SHP77 (cell line): Measurements from ENCODE around the gene ROCK1.

Experiments
- DNase-seq, 2 experiments: peaks; one replicate each; lab custom pipeline; 2025; lab: John Stamatoyannopoulos, UW

The ROCK1 gene

GRCh38 chr18:21105936-21106335 is 5.7 kb downstream of the ROCK1 start:
- no peak for DNase-seq

- DNase-seq = no peak
Observed at GRCh38 chr18:21101172-21101571, 10.4 kb downstream of the ROCK1 start.

- no peak for DNase-seq
Observed at GRCh38 chr18:21100678-21101077, 10.9 kb downstream of the ROCK1 start.

GRCh38 chr18:21100146-21100545 is 11.5 kb downstream of the ROCK1 start:
- DNase-seq = no peak

- no peak for DNase-seq
Observed at GRCh38 chr18:21099442-21099841, 12.2 kb downstream of the ROCK1 start.

- no peak for DNase-seq
Observed at GRCh38 chr18:21096760-21097159, 14.9 kb downstream of the ROCK1 start.

GRCh38 chr18:21093133-21093532 is 18.5 kb downstream of the ROCK1 start:
- DNase-seq = no peak

- DNase-seq = no peak
Observed at GRCh38 chr18:21090680-21091079, 20.9 kb downstream of the ROCK1 start.

- no peak for DNase-seq
Observed at GRCh38 chr18:21085579-21086166, 25.9 kb downstream of the ROCK1 start.

GRCh38 chr18:21084511-21085078 is 27.0 kb downstream of the ROCK1 start:
- DNase-seq = no peak

GRCh38 chr18:21083017-21083416 is 28.6 kb downstream of the ROCK1 start:
- no peak for DNase-seq

- DNase-seq = no peak
Observed at GRCh38 chr18:21081426-21081825, 30.2 kb downstream of the ROCK1 start.

GRCh38 chr18:21080576-21080975 is 31.0 kb downstream of the ROCK1 start:
- no peak for DNase-seq

GRCh38 chr18:21074336-21075323 is 37.0 kb downstream of the ROCK1 start:
- no peak for DNase-seq

GRCh38 chr18:21073180-21073579 is 38.4 kb downstream of the ROCK1 start:
- DNase-seq = no peak

GRCh38 chr18:21071071-21071470 is 40.5 kb downstream of the ROCK1 start:
- DNase-seq = no peak

GRCh38 chr18:21069468-21069867 is 42.1 kb downstream of the ROCK1 start:
- no peak for DNase-seq

- DNase-seq = no peak
Observed at GRCh38 chr18:21064347-21064746, 47.3 kb downstream of the ROCK1 start.

GRCh38 chr18:21063011-21063410 is 48.6 kb downstream of the ROCK1 start:
- DNase-seq = no peak

GRCh38 chr18:21057112-21057511 is 54.5 kb downstream of the ROCK1 start:
- no peak for DNase-seq

- no peak for DNase-seq
Observed at GRCh38 chr18:21056545-21056944, 55.1 kb downstream of the ROCK1 start.

- no peak for DNase-seq
Observed at GRCh38 chr18:21054252-21054821, 57.3 kb downstream of the ROCK1 start.

GRCh38 chr18:21053127-21053526 is 58.5 kb downstream of the ROCK1 start:
- no peak for DNase-seq
